Vagina (tissue), 2 donors: ENCODE measurements around the gene OSBPL1A.

Source experiments
- CTCF ChIP-seq, 3 experiments: fragments of 450-650 bp in 2 of 3; fragments of 200-600 bp in 1 of 3; sonication (generic) in 1 of 3; IDR thresholded peaks; one replicate each; pipeline ENCODE4 v1.5.1; 2017 to 2019; ENCODE audit warnings: antibody characterized with exemption in 3 of 3, mild to moderate bottlenecking in 2 of 3, moderate library complexity in 2 of 3
- POLR2A ChIP-seq, 2 donors: fragments of 450-650 bp; IDR thresholded peaks; one replicate each; pipeline ENCODE4 v1.6.1; 2017; ENCODE audit warnings: antibody characterized with exemption in 2 of 2, mild to moderate bottlenecking in 2 of 2, moderate library complexity in 2 of 2
- POLR2AphosphoS5 ChIP-seq, 2 donors: sonication (generic); formaldehyde crosslinking; IDR thresholded peaks; one replicate each; pipeline ENCODE4 v1.9.0; 2017; ENCODE audit warnings: antibody characterized with exemption in 2 of 2, mild to moderate bottlenecking in 2 of 2, low read depth in 1 of 2; ENCODE audit not compliant: insufficient read depth in 1 of 2

GRCh38 chr18:24421831-24422230 lies 24.2 kb upstream of the OSBPL1A start:
- no peak for TF ChIP-seq CTCF (IDR thresholded peaks at IDR 0.05)
- TF ChIP-seq POLR2A (IDR thresholded peaks at IDR 0.05): no peak
- no peak for TF ChIP-seq POLR2AphosphoS5 (IDR thresholded peaks at IDR 0.05; ENCODE audit: insufficient read depth in 1 of 2, low read depth in 1 of 2)
